Activated CD4-positive, alpha-beta T cell treated with anti-CD3 and anti-CD28 coated beads, Interleukin-10, Interleukin-2, amounts not matched to agents 100 ng/mL and 50 ng/mL, durations not matched to agents 16 hours and 8 hours (primary cell): ENCODE measurements around the gene UBE3A.

Source experiments
- DNase-seq: peaks from one replicate; pipeline ENCODE4 v3.0.0-alpha.2; 2020

UBE3A gene

GRCh38 chr15:25327686-25328085, 111.1 kb downstream of the UBE3A start:
- DNase-seq = no peak

DNA sequence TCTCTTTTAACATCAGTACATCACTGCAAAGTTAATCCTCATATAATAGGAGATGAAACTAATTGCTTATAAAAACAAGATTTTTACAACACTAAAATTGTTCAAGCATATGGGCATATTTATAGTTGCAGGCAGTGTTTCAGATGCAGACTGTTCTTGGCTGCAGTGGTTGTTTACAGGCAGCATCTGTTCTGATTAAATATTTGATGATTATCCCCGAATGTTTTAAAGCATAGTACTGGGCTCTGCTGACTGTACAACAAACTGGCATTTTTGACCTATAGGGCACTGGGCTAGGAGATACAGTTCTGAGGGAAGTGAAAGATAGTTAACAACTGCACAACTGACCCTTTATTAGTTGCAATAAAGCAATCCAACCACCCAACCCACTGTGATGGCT, 113.6 kb downstream of the UBE3A start:
- no peak for DNase-seq

GRCh38 chr15:25323420-25323819, 115.4 kb downstream of the UBE3A start:
- no peak for DNase-seq

- no peak for DNase-seq
Observed at GRCh38 chr15:25287823-25288222, 151.0 kb downstream of the UBE3A start.
